HL-60 (cell line): ENCODE measurements around the gene GNG8.

ENCODE experiments used
- DNase-seq, 2 experiments: peaks; one replicate each; pipeline ENCODE4 v3.0.0-alpha.2; 2010 to 2020; ENCODE audit warnings: low read depth in 1 of 2, low spot score in 1 of 2
- H3K27ac ChIP-seq: fragments of 250-450 bp; sonication (Bioruptor Pico); replicated peaks from 2 replicates; pipeline ENCODE4 v1.5.1; 2020; ENCODE audit warnings: mild to moderate bottlenecking, moderate library complexity
- H3K27me3 ChIP-seq: fragments of 250-450 bp; sonication (Bioruptor Pico); 2 replicates; pipeline ENCODE4 v1.5.1; 2021; ENCODE audit warnings: mild to moderate bottlenecking, moderate library complexity; ENCODE audit not compliant: insufficient read depth, poor library complexity, severe bottlenecking
- H3K4me3 ChIP-seq: replicated peaks from 2 replicates; pipeline ENCODE4 v1.5.1; 2011; ENCODE audit warnings: mild to moderate bottlenecking, control low read depth, low read length; ENCODE audit not compliant: insufficient read depth
- CTCF ChIP-seq: IDR thresholded peaks from one replicate; pipeline ENCODE4 v1.5.1; 2011; ENCODE audit warnings: low read length, control low read depth, inconsistent platforms; ENCODE audit not compliant: insufficient read depth
- GABPA ChIP-seq: IDR thresholded peaks from 2 replicates; pipeline ENCODE4 v1.6.1; 2012; ENCODE audit warnings: low read depth
- POLR2AphosphoS5 ChIP-seq: IDR thresholded peaks from 2 replicates; pipeline ENCODE4 v1.6.1; 2012; ENCODE audit warnings: low read depth
- REST ChIP-seq: IDR thresholded peaks from 2 replicates; pipeline ENCODE4 v1.6.1; 2012; ENCODE audit warnings: low read depth; ENCODE audit not compliant: insufficient replicate concordance
- SPI1 ChIP-seq: IDR thresholded peaks from 2 replicates; pipeline ENCODE4 v1.6.1; 2012; ENCODE audit warnings: low read depth, mild to moderate bottlenecking, borderline replicate concordance

GNG8 gene

GRCh38 chr19:46603195-46603637, 32.8 kb downstream of the GNG8 start:
- no peaks in the 10 kb centered on the region for H3K27me3 ChIP-seq
- H3K4me3 ChIP-seq: no peak overlapping the region
- TF ChIP-seq REST (no peak), CTCF (no peak), POLR2AphosphoS5 (no peak), SPI1 (no peak), GABPA (no peak)
- H3K27ac ChIP-seq: no peak overlapping the region
- DNase-seq: no peak

GRCh38 chr19:46602392-46603194, 33.4 kb downstream of the GNG8 start:
- Histone ChIP-seq H3K27me3 (no peaks in the 10 kb centered on the region), H3K4me3 (peak overlapping the region; percentile 93), H3K27ac (no peak overlapping the region)
- TF ChIP-seq SPI1 (no peak), REST (no peak), POLR2AphosphoS5 (no peak), GABPA (no peak), CTCF (no peak)
- no peak for DNase-seq

GRCh38 chr19:46601318-46602224, 34.4 kb downstream of the GNG8 start, which contains the start of gene CALM3:
TSS of gene CALM3 (plus strand) at chr19:46601330. CDS start at chr19:46601435, 105 bp downstream.
- Histone ChIP-seq H3K27me3 (no peaks in the 10 kb centered on the region), H3K4me3 (peak within 1 kb of the TSS; percentile 93), H3K27ac (peak within 1 kb of the TSS; percentile 100)
- TF ChIP-seq GABPA (no peak), CTCF (no peak), REST (no peak), POLR2AphosphoS5 (no peak), SPI1 (no peak)
- DNase-seq: no peak
